Calu3 (cell line): ENCODE data around the gene PREX1. TPM values are rescaled to one million over a fixed set of nuclear protein-coding genes. Genes with fewer than 3 reads are reported as not detected.

Source experiments
- BruUV-seq: library from RNA; stranded (reverse); fragments of 400-500 nt; replicated peaks from 2 replicates; lab custom pipeline; 2021; lab: Mats Ljungman, UMichigan
- CTCF ChIA-PET: fragments of 300-600 bp; sonication (Branson Sonifier 250); formaldehyde crosslinking; loops from one replicate; lab custom pipeline; 2022; ENCODE audit warnings: antibody characterized with exemption; lab: Charles Lee
- DNase-seq: peaks from one replicate; pipeline ENCODE4 v3.0.0; 2022
- H3K27ac Mint-ChIP-seq: one replicate; pipeline ENCODE4 v1.8.0; 2022; ENCODE audit warnings: mixed read lengths; ENCODE audit not compliant: unreplicated experiment
- H3K27me3 Mint-ChIP-seq: one replicate; pipeline ENCODE4 v1.8.0; 2022; ENCODE audit warnings: mixed read lengths; ENCODE audit not compliant: unreplicated experiment
- H3K36me3 Mint-ChIP-seq: one replicate; pipeline ENCODE4 v1.8.0; 2022; ENCODE audit warnings: mild to moderate bottlenecking, moderate library complexity, mixed read lengths; ENCODE audit not compliant: insufficient read depth, unreplicated experiment
- H3K4me1 Mint-ChIP-seq: one replicate; pipeline ENCODE4 v1.8.0; 2022; ENCODE audit warnings: mild to moderate bottlenecking, low read depth, mixed read lengths; ENCODE audit not compliant: unreplicated experiment
- H3K4me3 Mint-ChIP-seq: one replicate; pipeline ENCODE4 v1.8.0; 2022; ENCODE audit warnings: mild to moderate bottlenecking, low read depth, moderate library complexity, mixed read lengths; ENCODE audit not compliant: unreplicated experiment
- H3K9me3 Mint-ChIP-seq: one replicate; pipeline ENCODE4 v1.8.0; 2022; ENCODE audit warnings: low read depth, mixed read lengths; ENCODE audit not compliant: unreplicated experiment
- intact Hi-C: fragments of 100-400 bp; cut with micrococcal nuclease; formaldehyde crosslinking; loops from one replicate; pipeline ENCODE4 v1.10.0; 2022; ENCODE audit not compliant: unreplicated experiment
- total RNA-seq: library from RNA; stranded (reverse); gene quantifications from 2 replicates; pipeline ENCODE4 v1.2.3, GENCODE V29; 2022
- TF ChIP-seq, protein P1 (sequence below): fragments of 200-600 bp; IDR thresholded peaks from one replicate; pipeline ENCODE4 v1.8.0; 2022; ENCODE audit warnings: antibody characterized with exemption; ENCODE audit not compliant: unreplicated experiment

The PREX1 gene
- total RNA-seq, 1 experiment from 2014 or later: 0.31 TPM

DNA sequence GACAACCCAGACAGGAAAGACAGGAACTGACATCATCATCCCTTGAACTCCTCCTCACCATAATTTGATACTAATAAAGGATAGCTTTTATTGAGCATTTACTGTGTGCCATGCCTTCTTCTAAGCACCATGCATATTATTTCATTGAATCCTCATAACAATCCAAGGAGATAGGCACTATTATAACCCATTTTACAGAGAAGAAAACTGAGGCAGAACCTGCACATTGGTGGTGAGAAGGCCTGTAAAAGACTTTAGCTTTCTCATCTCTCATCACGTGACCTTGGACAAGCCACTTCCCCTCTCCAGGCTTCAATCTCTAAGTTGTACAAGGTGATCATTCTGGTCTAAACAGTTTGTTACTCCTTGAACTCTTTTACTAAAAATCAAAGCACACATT, 34.5 kb upstream of the PREX1 start:
- H3K9me3 Mint-ChIP-seq: no peaks in the 10 kb centered on the region
- CTCF ChIA-PET: no interaction called here
- H3K27ac Mint-ChIP-seq: no peak overlapping the region
- DNase-seq: no peak
- no peaks in the 10 kb centered on the region for H3K36me3 Mint-ChIP-seq
- H3K4me3 Mint-ChIP-seq: no peak overlapping the region
- TF ChIP-seq, protein P1, sequence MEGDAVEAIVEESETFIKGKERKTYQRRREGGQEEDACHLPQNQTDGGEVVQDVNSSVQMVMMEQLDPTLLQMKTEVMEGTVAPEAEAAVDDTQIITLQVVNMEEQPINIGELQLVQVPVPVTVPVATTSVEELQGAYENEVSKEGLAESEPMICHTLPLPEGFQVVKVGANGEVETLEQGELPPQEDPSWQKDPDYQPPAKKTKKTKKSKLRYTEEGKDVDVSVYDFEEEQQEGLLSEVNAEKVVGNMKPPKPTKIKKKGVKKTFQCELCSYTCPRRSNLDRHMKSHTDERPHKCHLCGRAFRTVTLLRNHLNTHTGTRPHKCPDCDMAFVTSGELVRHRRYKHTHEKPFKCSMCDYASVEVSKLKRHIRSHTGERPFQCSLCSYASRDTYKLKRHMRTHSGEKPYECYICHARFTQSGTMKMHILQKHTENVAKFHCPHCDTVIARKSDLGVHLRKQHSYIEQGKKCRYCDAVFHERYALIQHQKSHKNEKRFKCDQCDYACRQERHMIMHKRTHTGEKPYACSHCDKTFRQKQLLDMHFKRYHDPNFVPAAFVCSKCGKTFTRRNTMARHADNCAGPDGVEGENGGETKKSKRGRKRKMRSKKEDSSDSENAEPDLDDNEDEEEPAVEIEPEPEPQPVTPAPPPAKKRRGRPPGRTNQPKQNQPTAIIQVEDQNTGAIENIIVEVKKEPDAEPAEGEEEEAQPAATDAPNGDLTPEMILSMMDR: no peak
- no peaks in the 10 kb centered on the region for H3K4me1 Mint-ChIP-seq
- BruUV-seq: no TSS peak
- intact Hi-C loops: no loop called here
- peaks cover 53% of the 10 kb centered on the region for H3K27me3 Mint-ChIP-seq

DNA sequence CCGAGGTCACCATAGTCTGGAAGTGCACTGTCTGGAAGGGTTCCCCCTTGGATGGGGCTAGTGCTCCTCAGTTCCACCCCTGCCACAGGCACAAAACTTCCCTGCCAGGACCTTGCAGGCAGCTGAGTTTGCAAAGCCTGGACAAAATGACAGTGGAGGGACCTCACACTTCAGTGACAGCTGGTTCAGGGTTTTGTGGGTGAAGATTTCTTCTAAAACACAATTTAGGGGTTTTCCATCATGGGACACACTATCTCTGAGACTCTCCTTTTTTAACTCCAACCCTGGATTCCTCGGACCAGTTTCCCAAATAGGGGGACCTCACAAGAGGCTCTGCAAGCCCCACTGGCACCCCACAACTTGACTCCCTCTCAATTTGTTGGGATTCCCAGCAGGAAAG, 33.6 kb upstream of the PREX1 start:
- intact Hi-C loops: no loop called here
- no peak overlapping the region for H3K4me3 Mint-ChIP-seq
- no peaks in the 10 kb centered on the region for H3K9me3 Mint-ChIP-seq
- H3K36me3 Mint-ChIP-seq: no peaks in the 10 kb centered on the region
- TF ChIP-seq, protein P1: no peak
- H3K27me3 Mint-ChIP-seq: peaks cover 45% of the 10 kb centered on the region
- CTCF ChIA-PET: no interaction called here
- no TSS peak for BruUV-seq
- no peak overlapping the region for H3K27ac Mint-ChIP-seq
- DNase-seq: no peak
- no peaks in the 10 kb centered on the region for H3K4me1 Mint-ChIP-seq

GRCh38 chr20:48858075-48858790, 30.4 kb upstream of the PREX1 start:
- H3K27ac Mint-ChIP-seq: no peak overlapping the region
- peaks cover 16% of the 10 kb centered on the region for H3K4me1 Mint-ChIP-seq
- DNase-seq: no peak
- no peak overlapping the region for H3K4me3 Mint-ChIP-seq
- intact Hi-C loops: no loop called here
- TF ChIP-seq, protein P1: no peak
- BruUV-seq: no TSS peak
- no peaks in the 10 kb centered on the region for H3K36me3 Mint-ChIP-seq
- peaks cover 30% of the 10 kb centered on the region for H3K27me3 Mint-ChIP-seq
- CTCF ChIA-PET: interaction anchor here (1.7 kb wide), 1 partner anchor 201 kb away, joined by 4 read pairs; no protein-coding TSS in a partner anchor
- no peaks in the 10 kb centered on the region for H3K9me3 Mint-ChIP-seq

DNA sequence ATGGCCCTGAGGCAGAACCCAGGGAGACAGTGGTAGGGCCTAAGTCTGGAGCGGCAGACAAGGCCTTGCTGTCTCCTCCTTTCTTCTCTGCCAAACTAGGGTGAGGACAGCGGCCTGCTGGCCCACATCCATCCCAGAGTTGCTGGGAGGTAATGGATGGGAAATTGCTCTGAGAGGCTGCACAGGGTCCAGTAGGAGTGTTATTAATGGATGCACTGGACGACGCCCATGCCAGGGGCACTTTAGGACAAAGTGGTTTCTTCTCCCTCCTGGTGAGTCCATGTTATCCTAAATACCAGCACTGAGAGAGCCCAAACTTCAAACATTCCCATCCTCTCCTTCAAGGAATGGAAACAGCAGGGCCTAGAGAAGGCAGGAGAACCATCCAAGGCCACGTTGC, 28.3 kb upstream of the PREX1 start:
- intact Hi-C loops: no loop called here
- Mint-ChIP-seq H3K27ac (no peak overlapping the region), H3K9me3 (peaks cover 3% of the 10 kb centered on the region), H3K36me3 (no peaks in the 10 kb centered on the region), H3K27me3 (peaks cover 42% of the 10 kb centered on the region), H3K4me1 (peaks cover 17% of the 10 kb centered on the region), H3K4me3 (no peak overlapping the region)
- CTCF ChIA-PET: no interaction called here
- BruUV-seq: no TSS peak
- TF ChIP-seq, protein P1: no peak
- DNase-seq: no peak
